T-helper 2 cell treated with Interferon-gamma antibody and Interleukin-4, amounts not matched to agents 5 μg/mL and 100 μg/mL, for 36 hours (primary cell): ENCODE measurements around the gene SLC12A4.
"Not testable (repeated sequence)": the region's sequence is repeated elsewhere in the genome, so short reads cannot be mapped to it uniquely, and the experiment has no call there.

ENCODE experiments used
- DNase-seq: peaks from one replicate; pipeline ENCODE4 v3.0.0; 2021; ENCODE audit warnings: low spot score
- H3K27ac Mint-ChIP-seq: one replicate; pipeline ENCODE4 v1.8.0; 2021; ENCODE audit warnings: mild to moderate bottlenecking, mixed read lengths
- H3K27me3 Mint-ChIP-seq: one replicate; pipeline ENCODE4 v1.8.0; 2021; ENCODE audit warnings: low read depth, mixed read lengths
- H3K36me3 Mint-ChIP-seq: one replicate; pipeline ENCODE4 v1.8.0; 2021; ENCODE audit warnings: low read depth, mixed read lengths
- H3K4me1 Mint-ChIP-seq: one replicate; pipeline ENCODE4 v1.8.0; 2021; ENCODE audit warnings: low read depth, mixed read lengths
- H3K4me3 Mint-ChIP-seq: one replicate; pipeline ENCODE4 v1.8.0; 2022; ENCODE audit warnings: mild to moderate bottlenecking, moderate library complexity, mixed read lengths
- H3K9me3 Mint-ChIP-seq: one replicate; pipeline ENCODE4 v1.8.0; 2021; ENCODE audit warnings: mixed read lengths

SLC12A4 gene

GRCh38 chr16:67945392-67945933, 23.0 kb downstream of the SLC12A4 start:
- no peaks in the 10 kb centered on the region for H3K9me3 Mint-ChIP-seq
- H3K27me3 Mint-ChIP-seq, result no peaks in the 10 kb centered on the region
- H3K4me3 Mint-ChIP-seq, result no peak overlapping the region
- H3K27ac Mint-ChIP-seq, result no peak overlapping the region
- DNase-seq, result no peak
- peaks cover 5% of the 10 kb centered on the region for H3K4me1 Mint-ChIP-seq
- H3K36me3 Mint-ChIP-seq, result peaks cover 17% of the 10 kb centered on the region

DNA sequence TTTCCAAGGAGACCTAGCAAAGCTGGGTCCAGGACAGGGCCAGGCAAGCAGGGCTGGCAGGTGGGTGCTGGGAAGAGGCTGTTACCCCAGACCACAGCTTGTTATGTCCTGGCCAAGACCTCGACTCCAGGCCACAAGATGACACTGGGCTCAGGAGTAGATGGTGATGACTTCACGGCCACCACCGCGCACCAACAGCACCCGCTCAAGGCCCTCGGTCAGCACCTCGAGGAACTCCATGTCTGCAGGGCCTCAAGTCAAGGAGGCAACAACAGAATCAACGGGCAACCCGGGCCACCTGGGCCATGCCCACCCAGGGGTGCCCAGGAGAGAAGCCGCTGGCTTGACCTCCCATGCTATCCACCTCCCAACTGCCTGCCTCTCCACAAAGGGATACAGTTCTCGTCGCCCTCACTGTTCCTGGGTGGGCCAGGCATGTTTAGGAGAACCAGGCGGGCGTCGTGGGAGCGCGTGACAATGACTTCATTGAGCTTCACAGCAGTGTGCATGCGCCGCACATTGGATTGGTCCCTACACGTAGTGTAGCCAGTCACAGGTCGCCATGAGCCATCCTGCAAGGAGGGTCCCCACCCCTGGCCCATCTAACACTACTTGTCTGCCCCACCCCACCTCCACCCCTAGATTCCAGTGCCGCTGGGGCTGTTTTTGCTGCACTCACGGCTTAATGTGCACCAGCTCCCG, 23.6 kb downstream of the SLC12A4 start:
- DNase-seq, result no peak
- Mint-ChIP-seq H3K27ac (no peak overlapping the region), H3K9me3 (no peaks in the 10 kb centered on the region), H3K27me3 (no peaks in the 10 kb centered on the region), H3K4me3 (no peak overlapping the region), H3K4me1 (peaks cover 10% of the 10 kb centered on the region), H3K36me3 (peaks cover 20% of the 10 kb centered on the region)

GRCh38 chr16:67943619-67944504, 24.6 kb downstream of the SLC12A4 start, which contains the start of gene LCAT:
Gene LCAT, minus strand, starts transcription at chr16:67944120. Its CDS starts 19 bp downstream, at chr16:67944101.
- DNase-seq, result no peak
- Mint-ChIP-seq H3K27ac (no peak within 1 kb of the TSS), H3K4me1 (peaks cover 12% of the 10 kb centered on the region), H3K4me3 (no peak within 1 kb of the TSS), H3K9me3 (no peaks in the 10 kb centered on the region), H3K36me3 (peaks cover 25% of the 10 kb centered on the region), H3K27me3 (no peaks in the 10 kb centered on the region)

GRCh38 chr16:67943256-67943618, 25.2 kb downstream of the SLC12A4 start:
- H3K27me3 Mint-ChIP-seq, result no peaks in the 10 kb centered on the region
- no peaks in the 10 kb centered on the region for H3K9me3 Mint-ChIP-seq
- no peak for DNase-seq
- peaks cover 22% of the 10 kb centered on the region for H3K36me3 Mint-ChIP-seq
- no peak overlapping the region for H3K4me3 Mint-ChIP-seq
- peaks cover 12% of the 10 kb centered on the region for H3K4me1 Mint-ChIP-seq
- H3K27ac Mint-ChIP-seq, result no peak overlapping the region

- Mint-ChIP-seq H3K4me1 (peaks cover 12% of the 10 kb centered on the region), H3K36me3 (peaks cover 21% of the 10 kb centered on the region), H3K27me3 (no peaks in the 10 kb centered on the region), H3K4me3 (no peak overlapping the region), H3K9me3 (no peaks in the 10 kb centered on the region), H3K27ac (no peak overlapping the region)
- DNase-seq, result no peak
These were observed 25.8 kb downstream of the SLC12A4 start for GRCh38 chr16:67942510-67943255.

DNA sequence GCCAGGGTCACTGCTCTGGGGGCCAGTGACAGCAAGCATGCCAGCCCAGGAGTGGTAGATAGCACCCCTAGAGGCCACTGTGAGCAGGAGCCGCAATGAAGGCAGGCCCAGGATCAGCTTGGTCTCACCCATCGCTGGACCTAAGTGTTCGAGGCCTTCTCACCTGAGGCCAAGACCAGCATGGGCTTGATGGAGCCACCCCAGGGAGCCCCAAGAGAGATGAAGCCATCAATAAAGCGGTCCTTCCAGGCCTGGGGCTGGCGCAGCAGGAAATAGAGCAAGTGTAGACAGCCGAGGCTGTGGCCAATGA, 26.3 kb downstream of the SLC12A4 start:
- Mint-ChIP-seq H3K27me3 (no peaks in the 10 kb centered on the region), H3K4me1 (peaks cover 16% of the 10 kb centered on the region), H3K36me3 (peaks cover 23% of the 10 kb centered on the region), H3K9me3 (no peaks in the 10 kb centered on the region), H3K27ac (no peak overlapping the region), H3K4me3 (no peak overlapping the region)
- DNase-seq, result peak; percentile 33

DNA sequence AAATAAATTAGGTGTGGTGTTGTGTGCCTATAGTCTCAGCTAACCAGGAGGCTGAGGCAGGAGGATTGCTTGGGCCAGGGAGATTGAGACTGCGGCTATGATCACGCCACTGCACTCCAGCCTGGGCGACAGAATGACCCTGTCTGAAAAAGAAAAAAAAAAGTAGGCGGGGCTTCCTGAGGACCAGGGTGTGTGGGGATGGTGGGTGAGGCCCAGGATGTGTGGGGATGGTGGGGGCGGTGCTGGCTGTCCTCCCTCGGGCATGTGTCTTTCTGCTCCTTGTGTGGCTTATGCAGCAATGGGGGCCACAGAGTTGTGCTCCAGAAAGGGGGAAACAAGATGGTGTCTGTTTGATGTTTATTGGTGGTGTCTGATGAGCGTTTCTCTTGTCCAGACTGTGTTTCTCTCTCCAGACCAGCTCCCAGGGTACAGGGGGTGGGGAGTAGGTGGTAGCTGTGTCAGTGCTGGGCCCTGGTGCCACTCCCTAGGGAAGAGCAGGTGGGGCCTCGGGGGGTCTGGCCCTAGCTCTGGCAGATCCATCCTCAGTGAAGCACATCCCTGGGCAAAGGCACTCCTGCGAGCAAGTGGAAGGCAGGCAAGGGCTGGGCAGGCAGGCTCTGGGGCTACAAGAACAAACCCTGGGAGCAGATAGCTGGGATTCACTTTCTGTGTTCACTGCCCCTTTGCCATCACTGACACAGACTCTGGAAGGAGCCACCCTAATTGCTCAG, 26.8 kb downstream of the SLC12A4 start:
- H3K27me3 Mint-ChIP-seq, result no peaks in the 10 kb centered on the region
- no peak overlapping the region for H3K4me3 Mint-ChIP-seq
- peaks cover 20% of the 10 kb centered on the region for H3K4me1 Mint-ChIP-seq
- H3K27ac Mint-ChIP-seq, result peak overlapping the region; percentile 36
- H3K9me3 Mint-ChIP-seq, result no peaks in the 10 kb centered on the region
- no peak for DNase-seq
- H3K36me3 Mint-ChIP-seq, result peaks cover 26% of the 10 kb centered on the region

DNA sequence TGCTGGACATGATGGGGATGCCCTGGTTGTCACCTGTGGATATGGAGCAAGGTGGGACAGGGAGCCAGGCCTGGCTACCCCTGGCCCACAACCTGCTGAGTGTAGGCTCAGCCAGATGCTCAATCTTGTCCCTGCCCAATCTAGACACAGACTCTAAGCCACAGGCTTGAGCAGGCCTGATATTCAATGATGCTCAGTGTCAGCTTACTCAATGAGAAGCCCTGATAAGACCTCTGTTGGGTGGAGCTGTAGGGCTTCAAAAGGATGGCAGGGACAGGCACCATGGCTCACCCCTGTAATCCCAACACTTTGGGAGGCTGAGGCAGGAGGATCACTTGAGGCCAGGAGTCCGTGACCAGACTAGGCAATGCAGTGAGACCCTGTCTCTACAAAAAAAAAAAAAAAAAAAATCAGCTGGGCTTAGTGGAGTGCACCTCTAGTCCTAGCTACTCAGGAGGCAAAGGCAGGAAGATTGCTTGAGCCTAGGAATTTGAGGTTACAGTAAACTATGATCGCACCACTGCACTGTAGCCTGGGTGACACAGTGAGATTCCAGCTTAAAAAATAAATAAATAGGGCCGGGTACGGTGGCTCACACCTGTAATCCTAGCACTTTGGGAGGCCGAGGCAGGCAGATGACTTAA, 27.9 kb downstream of the SLC12A4 start:
- no peaks in the 10 kb centered on the region for H3K9me3 Mint-ChIP-seq
- H3K4me1 Mint-ChIP-seq, result peaks cover 20% of the 10 kb centered on the region
- no peaks in the 10 kb centered on the region for H3K27me3 Mint-ChIP-seq
- DNase-seq, result no peak
- peak overlapping the region; percentile 31 for H3K27ac Mint-ChIP-seq
- peaks cover 36% of the 10 kb centered on the region for H3K36me3 Mint-ChIP-seq
- H3K4me3 Mint-ChIP-seq, result no peak overlapping the region

DNA sequence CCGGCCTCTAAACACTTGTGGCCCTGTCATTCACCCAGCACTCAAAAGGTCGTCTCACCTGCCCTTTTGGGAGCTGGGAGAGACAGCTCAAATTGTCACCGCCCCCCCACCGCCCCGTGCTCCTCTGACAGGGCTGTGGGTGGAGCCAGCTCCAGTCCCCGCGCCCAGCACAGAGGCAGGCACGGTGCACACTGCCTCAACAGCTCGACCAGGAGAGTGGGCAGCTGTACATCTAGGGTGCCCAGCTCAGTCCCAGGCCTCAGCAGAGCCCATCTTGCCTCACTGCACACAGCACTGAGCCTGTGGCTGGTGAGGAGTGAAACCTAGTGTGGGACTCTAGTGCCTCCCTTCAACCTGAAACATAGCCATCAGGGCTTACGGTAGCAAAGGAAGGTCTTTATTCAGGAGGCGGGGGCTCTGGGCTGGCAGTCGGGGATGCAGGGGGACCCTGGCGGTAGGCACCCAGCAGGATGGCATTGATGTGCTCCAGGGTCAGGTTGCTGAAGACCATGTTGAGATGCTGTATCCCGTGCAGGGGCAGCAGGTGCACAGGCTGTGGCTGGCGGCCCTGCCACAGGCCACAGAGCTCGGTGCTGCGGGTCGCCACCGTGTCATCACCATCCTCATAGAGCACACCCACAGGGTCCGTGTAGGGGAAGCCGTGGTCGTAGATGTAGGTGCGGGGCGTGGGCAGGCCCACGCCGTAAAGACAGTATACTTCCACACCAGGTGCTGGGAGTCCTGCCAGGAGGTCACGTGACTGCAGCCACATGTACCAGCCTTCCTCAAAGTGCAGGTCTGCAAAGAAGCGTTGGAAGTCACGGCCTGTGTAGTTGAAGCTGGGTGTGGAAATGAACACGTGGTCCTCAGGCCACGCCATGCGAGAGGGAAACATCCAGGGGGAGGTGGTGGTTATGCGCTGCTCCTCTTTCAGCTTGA, 28.7 kb downstream of the SLC12A4 start:
- Mint-ChIP-seq H3K4me1 (peaks cover 28% of the 10 kb centered on the region), H3K9me3 (no peaks in the 10 kb centered on the region), H3K27me3 (no peaks in the 10 kb centered on the region), H3K4me3 (no peak overlapping the region), H3K27ac (peak overlapping the region; percentile 69), H3K36me3 (peaks cover 44% of the 10 kb centered on the region)
- no peak for DNase-seq

- H3K27ac Mint-ChIP-seq, result peak overlapping the region; percentile 98
- H3K4me1 Mint-ChIP-seq, result peaks cover 31% of the 10 kb centered on the region
- H3K4me3 Mint-ChIP-seq, result peak overlapping the region; percentile 100
These were observed 30.7 kb downstream of the SLC12A4 start for GRCh38 chr16:67937713-67938112.

DNA sequence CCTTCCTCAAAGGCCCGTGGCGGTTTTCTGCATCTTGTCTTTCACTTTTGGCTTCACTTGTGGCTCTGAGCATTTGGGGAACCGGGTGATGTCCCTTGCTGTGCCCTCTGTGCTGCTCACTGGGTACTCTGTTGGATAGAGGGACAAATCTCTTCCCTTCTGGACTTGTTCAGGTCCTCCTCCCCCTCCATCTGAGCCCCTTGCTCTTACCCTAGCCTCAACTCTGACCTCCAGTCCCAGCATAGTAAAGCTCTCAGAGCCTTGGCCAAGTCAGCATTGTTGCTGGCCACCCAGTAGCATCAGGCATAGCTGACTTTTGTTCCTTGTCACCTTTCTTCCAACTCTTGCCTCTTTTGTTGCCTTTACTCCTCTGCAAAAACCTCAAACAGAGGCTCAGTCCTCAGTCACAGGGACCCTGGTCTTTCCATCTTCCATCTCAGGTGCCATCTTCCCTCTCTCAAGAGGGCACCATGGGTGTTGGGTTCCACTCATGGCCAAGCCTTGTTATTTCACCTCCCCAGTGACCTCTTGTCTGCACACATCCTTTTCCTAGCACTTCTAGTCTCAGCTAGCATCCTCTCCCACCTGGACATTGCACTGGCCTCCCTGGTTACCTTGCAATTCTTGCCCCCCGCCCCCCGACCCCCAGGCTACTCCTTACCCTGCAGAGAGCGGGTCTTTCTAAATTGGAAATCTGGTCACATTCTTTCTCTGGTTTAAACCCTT, 31.4 kb downstream of the SLC12A4 start:
- peak; percentile 82 for DNase-seq
- H3K27ac Mint-ChIP-seq, result peak overlapping the region; percentile 98
- peak overlapping the region; percentile 100 for H3K4me3 Mint-ChIP-seq
- peaks cover 55% of the 10 kb centered on the region for H3K36me3 Mint-ChIP-seq
- H3K4me1 Mint-ChIP-seq, result peaks cover 31% of the 10 kb centered on the region
- H3K9me3 Mint-ChIP-seq, result no peaks in the 10 kb centered on the region
- H3K27me3 Mint-ChIP-seq, result no peaks in the 10 kb centered on the region

More at GRCh38 chr16:67937713-67938112, 30.7 kb downstream of the SLC12A4 start:
- DNase-seq, H3K9me3 Mint-ChIP-seq, H3K27me3 Mint-ChIP-seq: not testable (repeated sequence)
- H3K36me3 Mint-ChIP-seq, result peaks cover 52% of the 10 kb centered on the region
